ENCODE measurements around the gene ABCA1.

DNA sequence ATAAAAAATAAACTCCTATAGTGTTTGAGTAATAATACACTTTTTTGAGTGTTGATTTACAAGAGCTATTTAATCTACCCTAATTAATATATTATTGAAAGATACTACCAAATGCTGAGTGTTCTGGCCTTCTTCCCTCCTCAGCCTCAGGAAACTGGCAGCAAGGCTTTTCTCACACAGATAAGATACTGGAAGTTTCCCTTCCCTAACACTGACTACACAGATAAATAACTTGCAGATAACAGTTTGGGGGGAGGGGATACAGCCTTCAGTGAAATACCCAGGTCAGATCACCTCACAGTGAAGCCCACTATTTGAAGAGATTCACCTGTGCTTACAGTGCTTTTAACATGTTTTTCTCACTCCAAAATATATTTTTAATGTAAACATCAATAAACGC is 182.1 kb downstream of the ABCA1 start:
- TF ChIP-seq, protein P1, sequence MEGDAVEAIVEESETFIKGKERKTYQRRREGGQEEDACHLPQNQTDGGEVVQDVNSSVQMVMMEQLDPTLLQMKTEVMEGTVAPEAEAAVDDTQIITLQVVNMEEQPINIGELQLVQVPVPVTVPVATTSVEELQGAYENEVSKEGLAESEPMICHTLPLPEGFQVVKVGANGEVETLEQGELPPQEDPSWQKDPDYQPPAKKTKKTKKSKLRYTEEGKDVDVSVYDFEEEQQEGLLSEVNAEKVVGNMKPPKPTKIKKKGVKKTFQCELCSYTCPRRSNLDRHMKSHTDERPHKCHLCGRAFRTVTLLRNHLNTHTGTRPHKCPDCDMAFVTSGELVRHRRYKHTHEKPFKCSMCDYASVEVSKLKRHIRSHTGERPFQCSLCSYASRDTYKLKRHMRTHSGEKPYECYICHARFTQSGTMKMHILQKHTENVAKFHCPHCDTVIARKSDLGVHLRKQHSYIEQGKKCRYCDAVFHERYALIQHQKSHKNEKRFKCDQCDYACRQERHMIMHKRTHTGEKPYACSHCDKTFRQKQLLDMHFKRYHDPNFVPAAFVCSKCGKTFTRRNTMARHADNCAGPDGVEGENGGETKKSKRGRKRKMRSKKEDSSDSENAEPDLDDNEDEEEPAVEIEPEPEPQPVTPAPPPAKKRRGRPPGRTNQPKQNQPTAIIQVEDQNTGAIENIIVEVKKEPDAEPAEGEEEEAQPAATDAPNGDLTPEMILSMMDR (optimal IDR thresholded peaks at IDR 0.05 in 1 of 3, IDR thresholded peaks at IDR 0.05 in 1 of 3, conservative IDR thresholded peaks at IDR 0.05 in 1 of 3; ENCODE audit: extremely low read depth in 1 of 3, insufficient read depth in 2 of 3, low read length in 3 of 3), result no peak
- no peak for TF ChIP-seq EZH2 (IDR thresholded peaks at IDR 0.05; ENCODE audit: low read length)

Measured in keratinocyte (primary cell).